T-cell (primary cell): Measurements from ENCODE around the gene TENM3. TPM values are rescaled to one million over a fixed set of nuclear protein-coding genes. Genes with fewer than 3 reads are reported as not detected.

ENCODE experiments used
- ATAC-seq, 4 experiments: fragments of 200-7000 bp in 3 of 4; fragments of 150-1000 bp in 1 of 4; cut with Tn5 transposase; replicated peaks in 1 of 4; 1 replicate in 3 of 4; 2 replicates in 1 of 4; pipeline ENCODE4 v1.10.0; 2021; ENCODE audit warnings: moderate library complexity in 3 of 4, mild to moderate bottlenecking in 2 of 4, moderate number of reproducible peaks in 1 of 4
- CTCF ChIA-PET, 2 donors: fragments of 300-600 bp; sonication (Branson Sonifier 250); formaldehyde crosslinking; loops; one replicate each; lab custom pipeline; 2022; ENCODE audit warnings: antibody characterized with exemption in 2 of 2; lab: Charles Lee
- POLR2A ChIA-PET, 2 donors: fragments of 300-600 bp; sonication (Branson Sonifier 250); formaldehyde crosslinking; loops; one replicate each; lab custom pipeline; 2022; ENCODE audit warnings: antibody characterized with exemption in 2 of 2; lab: Charles Lee
- DNase-seq, 35 experiments: peaks; one replicate each; pipeline versions ENCODE4 v3.0.0 to v3.0.0-alpha.2; 2013 to 2023
- H3K27ac ChIP-seq: one replicate; pipeline ENCODE4 v1.5.1; 2013; ENCODE audit warnings: low read length
- H3K27me3 ChIP-seq, 2 experiments: replicated peaks in 1 of 2; 1 replicate in 1 of 2; 2 replicates in 1 of 2; pipeline versions ENCODE4 v1.6.1 to v1.7.0; 2013; ENCODE audit warnings: low read length in 1 of 2, mixed read lengths in 1 of 2; ENCODE audit not compliant: control insufficient read depth in 2 of 2, insufficient read depth in 2 of 2; ENCODE audit errors: extremely low read depth in 1 of 2
- H3K36me3 ChIP-seq, 2 donors: 1 replicate in 1 of 2; 2 replicates in 1 of 2; pipeline versions ENCODE4 v1.6.1 to v1.7.0; 2013; ENCODE audit warnings: low read length in 1 of 2; ENCODE audit not compliant: control insufficient read depth in 2 of 2, insufficient read depth in 1 of 2; ENCODE audit errors: extremely low read depth in 1 of 2
- H3K4me1 ChIP-seq, 2 experiments: 1 replicate in 1 of 2; 2 replicates in 1 of 2; pipeline versions ENCODE4 v1.6.1 to v1.7.0; 2013; ENCODE audit warnings: low read length in 2 of 2, mixed read lengths in 1 of 2; ENCODE audit not compliant: insufficient read depth in 2 of 2, control insufficient read depth in 1 of 2; ENCODE audit errors: extremely low read depth in 1 of 2
- H3K4me3 ChIP-seq, 2 donors: 1 replicate in 1 of 2; 2 replicates in 1 of 2; pipeline versions ENCODE4 v1.5.1 to v1.7.0; 2013; ENCODE audit warnings: mild to moderate bottlenecking in 2 of 2, low read length in 1 of 2, moderate library complexity in 1 of 2; ENCODE audit not compliant: control insufficient read depth in 1 of 2; ENCODE audit errors: extremely low read depth in 1 of 2
- H3K9me3 ChIP-seq: 2 replicates; pipeline ENCODE4 v1.7.0; 2013
- H3K27ac Mint-ChIP-seq, 2 donors: one replicate each; pipeline ENCODE4 v1.8.0; 2020 to 2021; ENCODE audit warnings: mild to moderate bottlenecking in 2 of 2, mixed read lengths in 2 of 2
- H3K27me3 Mint-ChIP-seq, 2 donors: one replicate each; pipeline ENCODE4 v1.8.0; 2021 to 2022; ENCODE audit warnings: mixed read lengths in 2 of 2
- H3K36me3 Mint-ChIP-seq: one replicate; pipeline ENCODE4 v1.8.0; 2021; ENCODE audit warnings: mixed read lengths
- H3K4me1 Mint-ChIP-seq, 3 donors: one replicate each; pipeline ENCODE4 v1.8.0; 2020 to 2022; ENCODE audit warnings: mixed read lengths in 3 of 3, mild to moderate bottlenecking in 1 of 3
- H3K4me3 Mint-ChIP-seq, 3 donors: one replicate each; pipeline ENCODE4 v1.8.0; 2020 to 2022; ENCODE audit warnings: mild to moderate bottlenecking in 3 of 3, mixed read lengths in 3 of 3, moderate library complexity in 3 of 3
- H3K9me3 Mint-ChIP-seq, 3 donors: one replicate each; pipeline ENCODE4 v1.8.0; 2020 to 2022; ENCODE audit warnings: mixed read lengths in 3 of 3
- WGBS: methylation state at CpG from one replicate; pipeline ENCODE4 v1.1.5; 2013; ENCODE audit warnings: missing lambda C conversion rate; ENCODE audit not compliant: insufficient coverage; 5-methylcytosine and 5-hydroxymethylcytosine counted together
- total RNA-seq, 35 experiments: library from RNA in 6 of 35; stranded (reverse) in 6 of 35; fragments of 120-200 nt in 1 of 35; gene quantifications; one replicate each; pipeline versions ENCODE4 v1.2.1 to v1.2.4 and lab custom pipeline; 2013 to 2026

Gene TENM3
- total RNA-seq, 5 donors from 2014 or later (not counting 1 experiment from before 2014, with no cell fraction given), result 0.03 to 0.44 (median 0.16) TPM; not detected in 2

GRCh38 chr4:182788201-182788600 is 545.0 kb downstream of the TENM3 start:
- Mint-ChIP-seq H3K27me3 (peaks cover 2 to 7% of the 10 kb centered on the region in 2 donors), H3K27ac (no peak overlapping the region), H3K9me3 (no peaks in the 10 kb centered on the region), H3K4me1 (no peaks in the 10 kb centered on the region), H3K4me3 (no peak overlapping the region), H3K36me3 (no peaks in the 10 kb centered on the region)
- H3K27ac ChIP-seq, result no peak overlapping the region
- DNase-seq (no peak), ATAC-seq (no peak)
- no peak overlapping the region for H3K4me3 ChIP-seq
- POLR2A ChIA-PET, result no interaction called here
- no peaks in the 10 kb centered on the region for H3K4me1 ChIP-seq
- H3K36me3 ChIP-seq, result no peaks in the 10 kb centered on the region
- CTCF ChIA-PET, result no interaction called here
- no peaks in the 10 kb centered on the region for H3K9me3 ChIP-seq
- WGBS, result 82% methylated on average over 4 of the region's 7 CpGs
- H3K27me3 ChIP-seq, result peaks cover 0 to 3% of the 10 kb centered on the region in 2 experiments

GRCh38 chr4:182789529-182789928 is 546.3 kb downstream of the TENM3 start:
- peaks cover 2 to 9% of the 10 kb centered on the region in 2 donors for H3K27me3 Mint-ChIP-seq
- H3K9me3 Mint-ChIP-seq, result no peaks in the 10 kb centered on the region
- ATAC-seq, result no peak
- H3K4me3 ChIP-seq, result no peak overlapping the region
- WGBS, result 92% methylated on average over 3 of the region's 7 CpGs
- no peaks in the 10 kb centered on the region for H3K4me1 Mint-ChIP-seq
- POLR2A ChIA-PET, result no interaction called here
- H3K27ac ChIP-seq, result no peak overlapping the region
- H3K27ac Mint-ChIP-seq, result no peak overlapping the region
- DNase-seq, result no peak
- no peak overlapping the region for H3K4me3 Mint-ChIP-seq
- CTCF ChIA-PET, result no interaction called here
- no peaks in the 10 kb centered on the region for H3K36me3 Mint-ChIP-seq
- peaks cover 0 to 3% of the 10 kb centered on the region in 2 experiments for H3K27me3 ChIP-seq
- no peaks in the 10 kb centered on the region for H3K4me1 ChIP-seq
- no peaks in the 10 kb centered on the region for H3K9me3 ChIP-seq
- no peaks in the 10 kb centered on the region for H3K36me3 ChIP-seq

- Histone ChIP-seq H3K9me3 (no peaks in the 10 kb centered on the region), H3K4me1 (no peaks in the 10 kb centered on the region), H3K27me3 (no peaks in the 10 kb centered on the region), H3K36me3 (no peaks in the 10 kb centered on the region), H3K27ac (no peak overlapping the region), H3K4me3 (no peak overlapping the region)
- Mint-ChIP-seq H3K4me3 (no peak overlapping the region), H3K36me3 (no peaks in the 10 kb centered on the region), H3K4me1 (no peaks in the 10 kb centered on the region), H3K27ac (no peak overlapping the region), H3K9me3 (no peaks in the 10 kb centered on the region), H3K27me3 (peaks cover 5 to 13% of the 10 kb centered on the region in 2 donors)
- DNase-seq (no peak), ATAC-seq (no peak)
- 50% methylated on average over 2 of the region's 6 CpGs for WGBS
- ChIA-PET CTCF (interaction anchor here in 1 of 2 donors (1.0 kb wide), 1 partner anchor 10 kb away, joined by 3 read pairs; no protein-coding TSS in a partner anchor), POLR2A (no interaction called here)
These were observed 552.4 kb downstream of the TENM3 start for GRCh38 chr4:182795446-182796238.

GRCh38 chr4:182799515-182800215 is 556.5 kb downstream of the TENM3 start:
- Histone ChIP-seq H3K27me3 (no peaks in the 10 kb centered on the region), H3K4me3 (no peak overlapping the region), H3K27ac (no peak overlapping the region), H3K4me1 (no peaks in the 10 kb centered on the region), H3K9me3 (no peaks in the 10 kb centered on the region), H3K36me3 (no peaks in the 10 kb centered on the region)
- Mint-ChIP-seq H3K9me3 (no peaks in the 10 kb centered on the region), H3K27ac (no peak overlapping the region), H3K4me1 (no peaks in the 10 kb centered on the region), H3K36me3 (no peaks in the 10 kb centered on the region), H3K27me3 (peaks cover 5 to 7% of the 10 kb centered on the region in 2 donors), H3K4me3 (no peak overlapping the region)
- WGBS, result 96% methylated on average over 84 of the region's 85 CpGs
- POLR2A ChIA-PET, result no interaction called here
- no peak for DNase-seq
- CTCF ChIA-PET, result no interaction called here
- ATAC-seq, result no peak

DNA sequence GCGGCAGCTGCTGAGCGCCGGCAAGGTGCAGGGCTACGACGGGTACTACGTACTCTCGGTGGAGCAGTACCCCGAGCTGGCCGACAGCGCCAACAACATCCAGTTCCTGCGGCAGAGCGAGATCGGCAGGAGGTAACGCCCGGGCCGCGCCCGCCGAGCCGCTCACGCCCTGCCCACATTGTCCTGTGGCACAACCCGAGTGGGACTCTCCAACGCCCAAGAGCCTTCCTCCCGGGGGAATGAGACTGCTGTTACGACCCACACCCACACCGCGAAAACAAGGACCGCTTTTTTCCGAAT is 557.0 kb downstream of the TENM3 start:
- H3K4me1 Mint-ChIP-seq, result no peaks in the 10 kb centered on the region
- ATAC-seq, result no peak
- CTCF ChIA-PET, result no interaction called here
- H3K27me3 Mint-ChIP-seq, result peaks cover 3 to 5% of the 10 kb centered on the region in 2 donors
- Histone ChIP-seq H3K27me3 (no peaks in the 10 kb centered on the region), H3K36me3 (no peaks in the 10 kb centered on the region), H3K9me3 (no peaks in the 10 kb centered on the region), H3K27ac (no peak overlapping the region), H3K4me3 (no peak overlapping the region), H3K4me1 (no peaks in the 10 kb centered on the region)
- WGBS, result 89% methylated on average over 26 of the region's 29 CpGs
- H3K27ac Mint-ChIP-seq, result no peak overlapping the region
- no peaks in the 10 kb centered on the region for H3K36me3 Mint-ChIP-seq
- POLR2A ChIA-PET, result no interaction called here
- H3K4me3 Mint-ChIP-seq, result no peak overlapping the region
- no peaks in the 10 kb centered on the region for H3K9me3 Mint-ChIP-seq
- DNase-seq, result no peak

DNA sequence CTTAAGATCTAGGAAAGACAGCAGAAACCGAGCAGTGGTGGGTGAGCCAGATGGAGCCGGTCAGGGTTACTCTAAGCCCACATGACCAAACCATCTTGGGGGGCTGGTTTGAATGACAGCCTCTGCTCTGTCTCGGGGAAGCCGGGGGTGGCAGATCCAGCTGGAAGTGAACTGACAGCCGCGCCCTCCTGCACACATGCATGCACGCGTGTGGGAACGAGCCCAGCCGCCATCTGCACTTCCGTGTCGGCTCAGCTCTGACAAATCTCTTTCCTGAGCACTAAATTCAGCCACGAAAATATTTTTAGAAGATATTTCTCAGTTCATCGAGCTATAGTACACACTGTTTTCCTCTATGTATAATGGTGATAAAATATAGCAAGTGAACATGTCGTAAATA is 558.4 kb downstream of the TENM3 start:
- Histone ChIP-seq H3K27me3 (peaks cover 0 to 11% of the 10 kb centered on the region in 2 experiments), H3K36me3 (no peaks in the 10 kb centered on the region), H3K4me3 (no peak overlapping the region), H3K27ac (no peak overlapping the region), H3K4me1 (peaks cover 0 to 6% of the 10 kb centered on the region in 2 experiments), H3K9me3 (no peaks in the 10 kb centered on the region)
- WGBS, result 87% methylated on average over 3 of the region's 15 CpGs
- Mint-ChIP-seq H3K4me3 (no peak overlapping the region), H3K9me3 (no peaks in the 10 kb centered on the region), H3K27ac (no peak overlapping the region), H3K4me1 (peaks cover 3 to 6% (median 4%) of the 10 kb centered on the region in 3 donors), H3K36me3 (no peaks in the 10 kb centered on the region), H3K27me3 (peaks cover 0 to 7% of the 10 kb centered on the region in 2 donors)
- no peak for ATAC-seq
- DNase-seq, result no peak
- ChIA-PET CTCF (no interaction called here), POLR2A (no interaction called here)
